HG03108 (cell line): ENCODE data around the gene GPR142.

Experiments used
- ATAC-seq: cut with Tn5 transposase; IDR thresholded peaks from one replicate; pipeline ENCODE4 v1.9.1; 2021; ENCODE audit warnings: moderate library complexity; ENCODE audit not compliant: unreplicated experiment

GPR142 gene

GRCh38 chr17:74369665-74370490, 2.6 kb downstream of the GPR142 start:
- ATAC-seq: no peak

- no peak for ATAC-seq
Observed at GRCh38 chr17:74371653-74372147, 4.4 kb downstream of the GPR142 start.

GRCh38 chr17:74372426-74372825, 5.1 kb downstream of the GPR142 start:
- no peak for ATAC-seq

- no peak for ATAC-seq
Observed at GRCh38 chr17:74373838-74374606, 6.7 kb downstream of the GPR142 start.

- ATAC-seq: no peak
Observed at GRCh38 chr17:74374858-74375257, 7.6 kb downstream of the GPR142 start.

- no peak for ATAC-seq
Observed at GRCh38 chr17:74379495-74380085, 12.3 kb downstream of the GPR142 start.

GRCh38 chr17:74380086-74380958, 13.0 kb downstream of the GPR142 start:
- no peak for ATAC-seq

- ATAC-seq: no peak
Observed at GRCh38 chr17:74380959-74381808, 13.9 kb downstream of the GPR142 start.

- no peak for ATAC-seq
Observed at GRCh38 chr17:74383141-74383540, 15.8 kb downstream of the GPR142 start.

GRCh38 chr17:74385201-74385600, 17.9 kb downstream of the GPR142 start:
- ATAC-seq: no peak

GRCh38 chr17:74386386-74386785, 19.1 kb downstream of the GPR142 start:
- no peak for ATAC-seq

GRCh38 chr17:74387365-74388218, 20.3 kb downstream of the GPR142 start:
- no peak for ATAC-seq

GRCh38 chr17:74389084-74389753, 21.9 kb downstream of the GPR142 start:
- ATAC-seq: no peak

GRCh38 chr17:74389937-74390679, 22.8 kb downstream of the GPR142 start:
- no peak for ATAC-seq

- ATAC-seq: no peak
Observed at GRCh38 chr17:74390680-74391653, 23.7 kb downstream of the GPR142 start.

GRCh38 chr17:74391771-74392170, 24.5 kb downstream of the GPR142 start:
- no peak for ATAC-seq
